H1 (cell line): ENCODE data around the gene MAP3K3. TPM values are rescaled to one million over a fixed set of nuclear protein-coding genes. Genes with fewer than 3 reads are reported as not detected.

Source experiments
- FOSL1 ChIP-seq: IDR thresholded peaks from 2 replicates; pipeline ENCODE4 v1.6.1; 2011; ENCODE audit warnings: mild to moderate bottlenecking, low read depth, low read length, moderate library complexity; ENCODE audit not compliant: insufficient read depth
- KDM4A ChIP-seq: IDR thresholded peaks from one replicate; pipeline ENCODE4 v1.7.1; 2012; ENCODE audit warnings: low read depth, mild to moderate bottlenecking, moderate library complexity, low read length, inconsistent platforms; ENCODE audit not compliant: severe bottlenecking
- NANOG ChIP-seq: IDR thresholded peaks from 2 replicates; pipeline ENCODE4 v1.6.1; 2011; ENCODE audit warnings: low read length, low read depth, mild to moderate bottlenecking, inconsistent platforms; ENCODE audit not compliant: insufficient read depth, poor library complexity, severe bottlenecking
- polyA plus RNA-seq, 7 experiments: library from polyadenylated mRNA; depleted of rRNA in 3 of 7; stranded (reverse) in 5 of 7; unstranded in 2 of 7; fragments of >200 nt in 5 of 7; fragments of 200-250 nt in 2 of 7; gene quantifications; 1 replicate in 5 of 7; 2 replicates in 1 of 7; 4 replicates in 1 of 7; pipeline versions ENCODE4 v1.2.1 to v1.2.3, GENCODE V29; 2011 to 2013; ENCODE audit warnings: missing spikeins in 2 of 7, mixed read lengths in 2 of 7
- total RNA-seq: library from RNA; stranded (reverse); fragmentation: NEBNext Ultra II Directional; extraction: Animal tissue kit (Norgen Biotek cat#: 25700); gene quantifications from 2 replicates; pipeline ENCODE4 v1.2.1, GENCODE V29; 2021

Gene MAP3K3
- total and polyA plus RNA-seq, 2 of the 8 experiments (the other 6 are each of a cell fraction or from before 2014, with no cell fraction given), result 10.3 to 21.0 TPM

GRCh38 chr17:63639125-63639524, 16.9 kb downstream of the MAP3K3 start (continued):
- TF ChIP-seq FOSL1 (no peak), NANOG (no peak), KDM4A (no peak)
